ENCODE measurements around the gene LCE5A. TPM values are rescaled to one million over a fixed set of nuclear protein-coding genes. Genes with fewer than 3 reads are reported as not detected.
"Not testable (repeated sequence)": the region's sequence is repeated elsewhere in the genome, so short reads cannot be mapped to it uniquely, and the experiment has no call there.

The LCE5A gene
- total RNA-seq, 1 donor from 2014 or later = not detected

DNA sequence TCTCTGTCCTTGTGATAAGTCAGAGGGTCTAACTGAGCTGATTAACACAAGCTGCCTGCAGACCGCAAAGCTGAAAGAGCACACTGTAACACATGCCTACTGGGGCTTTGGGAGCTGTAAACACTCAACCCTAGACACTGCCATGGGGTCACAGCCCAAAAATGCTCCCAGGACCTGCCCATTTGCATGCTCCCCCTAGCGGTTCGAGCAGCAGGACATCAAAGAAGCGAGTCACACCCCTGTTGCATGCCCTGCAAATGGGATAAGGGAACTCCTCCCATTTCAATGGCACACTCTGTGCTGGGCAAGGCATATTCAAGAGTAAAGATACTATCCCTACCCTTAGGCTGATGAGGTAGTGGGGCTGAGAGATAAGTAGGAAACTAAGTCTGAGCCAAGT lies 33.2 kb downstream of the LCE5A start:
- peaks cover 13% of the 10 kb centered on the region for H3K4me1 Mint-ChIP-seq (ENCODE audit: unreplicated experiment)
- H3K4me3 Mint-ChIP-seq (ENCODE audit: unreplicated experiment) = no peak overlapping the region
- no peak overlapping the region for H3K27ac Mint-ChIP-seq (ENCODE audit: unreplicated experiment)
- H3K27me3 Mint-ChIP-seq (ENCODE audit: unreplicated experiment) = peaks cover 8% of the 10 kb centered on the region
- H3K36me3 Mint-ChIP-seq (ENCODE audit: low read depth, unreplicated experiment) = no peaks in the 10 kb centered on the region
- TF ChIP-seq, protein P1, sequence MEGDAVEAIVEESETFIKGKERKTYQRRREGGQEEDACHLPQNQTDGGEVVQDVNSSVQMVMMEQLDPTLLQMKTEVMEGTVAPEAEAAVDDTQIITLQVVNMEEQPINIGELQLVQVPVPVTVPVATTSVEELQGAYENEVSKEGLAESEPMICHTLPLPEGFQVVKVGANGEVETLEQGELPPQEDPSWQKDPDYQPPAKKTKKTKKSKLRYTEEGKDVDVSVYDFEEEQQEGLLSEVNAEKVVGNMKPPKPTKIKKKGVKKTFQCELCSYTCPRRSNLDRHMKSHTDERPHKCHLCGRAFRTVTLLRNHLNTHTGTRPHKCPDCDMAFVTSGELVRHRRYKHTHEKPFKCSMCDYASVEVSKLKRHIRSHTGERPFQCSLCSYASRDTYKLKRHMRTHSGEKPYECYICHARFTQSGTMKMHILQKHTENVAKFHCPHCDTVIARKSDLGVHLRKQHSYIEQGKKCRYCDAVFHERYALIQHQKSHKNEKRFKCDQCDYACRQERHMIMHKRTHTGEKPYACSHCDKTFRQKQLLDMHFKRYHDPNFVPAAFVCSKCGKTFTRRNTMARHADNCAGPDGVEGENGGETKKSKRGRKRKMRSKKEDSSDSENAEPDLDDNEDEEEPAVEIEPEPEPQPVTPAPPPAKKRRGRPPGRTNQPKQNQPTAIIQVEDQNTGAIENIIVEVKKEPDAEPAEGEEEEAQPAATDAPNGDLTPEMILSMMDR (IDR thresholded peaks at IDR 0.05; ENCODE audit: unreplicated experiment) = no peak
- no peaks in the 10 kb centered on the region for H3K9me3 Mint-ChIP-seq (ENCODE audit: unreplicated experiment)
- DNase-seq (ENCODE audit: low spot score) = no peak

DNA sequence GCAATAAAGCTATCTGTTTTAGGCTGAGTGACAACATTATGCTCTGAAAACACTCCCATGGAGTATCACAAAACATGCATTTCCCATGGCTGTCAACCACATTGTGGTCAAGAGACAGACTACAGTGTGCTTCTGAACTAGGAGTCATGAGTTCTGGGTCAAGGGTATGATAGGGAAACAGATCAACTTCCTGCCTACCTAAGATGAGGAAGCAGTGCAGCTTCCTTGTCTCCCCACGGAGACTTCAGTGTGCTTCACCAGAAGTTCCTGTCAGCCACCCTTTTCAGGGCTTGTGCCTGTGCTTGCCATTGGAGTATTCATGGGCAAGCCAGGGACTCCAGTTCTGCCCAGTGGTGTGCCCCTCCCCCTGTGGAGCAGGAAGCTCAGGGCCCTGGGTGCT lies 36.1 kb downstream of the LCE5A start:
- Mint-ChIP-seq H3K36me3 (ENCODE audit: low read depth, unreplicated experiment) (no peaks in the 10 kb centered on the region), H3K27ac (ENCODE audit: unreplicated experiment) (no peak overlapping the region), H3K9me3 (ENCODE audit: unreplicated experiment) (no peaks in the 10 kb centered on the region), H3K4me1 (ENCODE audit: unreplicated experiment) (peaks cover 6% of the 10 kb centered on the region), H3K4me3 (ENCODE audit: unreplicated experiment) (no peak overlapping the region), H3K27me3 (ENCODE audit: unreplicated experiment) (peaks cover 6% of the 10 kb centered on the region)
- TF ChIP-seq, protein P1 (IDR thresholded peaks at IDR 0.05; ENCODE audit: unreplicated experiment) = no peak
- DNase-seq (ENCODE audit: low spot score) = no peak

DNA sequence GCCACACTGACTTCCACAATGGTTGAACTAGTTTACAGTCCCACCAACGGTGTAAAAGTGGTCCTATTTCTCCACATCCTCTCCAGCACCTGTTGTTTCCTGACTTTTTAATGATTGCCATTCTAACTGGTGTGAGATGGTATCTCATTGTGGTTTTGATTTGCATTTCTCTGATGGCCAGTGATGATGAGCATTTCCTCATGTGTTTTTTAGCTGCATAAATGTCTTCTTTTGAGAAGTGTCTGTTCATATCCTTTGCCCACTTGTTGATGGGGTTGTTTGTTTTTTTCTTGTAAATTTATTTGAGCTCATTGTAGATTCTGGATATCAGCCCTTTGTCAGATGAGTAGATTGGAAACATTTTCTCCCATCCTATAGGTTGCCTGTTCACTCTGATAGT lies 37.8 kb downstream of the LCE5A start:
- H3K4me1 Mint-ChIP-seq (ENCODE audit: unreplicated experiment); DNase-seq (ENCODE audit: low spot score); H3K36me3 Mint-ChIP-seq (ENCODE audit: low read depth, unreplicated experiment); H3K4me3 Mint-ChIP-seq (ENCODE audit: unreplicated experiment); H3K9me3 Mint-ChIP-seq (ENCODE audit: unreplicated experiment); H3K27ac Mint-ChIP-seq (ENCODE audit: unreplicated experiment); H3K27me3 Mint-ChIP-seq (ENCODE audit: unreplicated experiment): not testable (repeated sequence)

Other genes with a start within 250 kb of the LCE5A start
- not detected for gene FLG, start 185.6 kb upstream of the LCE5A start, total RNA-seq (ENCODE audit: unreplicated experiment)
- gene FLG2, start 150.8 kb upstream of the LCE5A start, total RNA-seq (ENCODE audit: unreplicated experiment) = not detected
- not detected for gene CRNN, start 96.5 kb upstream of the LCE5A start, total RNA-seq (ENCODE audit: unreplicated experiment)
- gene CRCT1, start 3.7 kb downstream of the LCE5A start, total RNA-seq (ENCODE audit: unreplicated experiment) = not detected
- gene LCE3E, start 56.0 kb downstream of the LCE5A start, total RNA-seq (ENCODE audit: unreplicated experiment) = not detected
- not detected for gene LCE3D, start 69.7 kb downstream of the LCE5A start, total RNA-seq (ENCODE audit: unreplicated experiment)
- gene LCE3C, start 89.4 kb downstream of the LCE5A start, total RNA-seq (ENCODE audit: unreplicated experiment) = not detected
- gene LCE3B, start 103.0 kb downstream of the LCE5A start, total RNA-seq (ENCODE audit: unreplicated experiment) = not detected
- not detected for gene LCE3A, start 112.3 kb downstream of the LCE5A start, total RNA-seq (ENCODE audit: unreplicated experiment)
- gene LCE2D, start 152.6 kb downstream of the LCE5A start, total RNA-seq (ENCODE audit: unreplicated experiment) = not detected
- gene LCE2C, start 164.5 kb downstream of the LCE5A start, total RNA-seq (ENCODE audit: unreplicated experiment) = not detected
- not detected for gene LCE2B, start 175.3 kb downstream of the LCE5A start, total RNA-seq (ENCODE audit: unreplicated experiment)
- not detected for gene LCE2A, start 187.5 kb downstream of the LCE5A start, total RNA-seq (ENCODE audit: unreplicated experiment)
- not detected for gene LCE4A, start 197.4 kb downstream of the LCE5A start, total RNA-seq (ENCODE audit: unreplicated experiment)
- not detected for gene KPRP, start 247.2 kb downstream of the LCE5A start, total RNA-seq (ENCODE audit: unreplicated experiment)

Measured in endothelial cell (in vitro differentiated cells).